Endothelial cell (in vitro differentiated cells): Measurements from ENCODE around the gene IRGC. TPM values are rescaled to one million over a fixed set of nuclear protein-coding genes. Genes with fewer than 3 reads are reported as not detected.
"Not testable (repeated sequence)": the region's sequence is repeated elsewhere in the genome, so short reads cannot be mapped to it uniquely, and the experiment has no call there.

Source experiments
- DNase-seq: peaks from one replicate; pipeline ENCODE4 v3.0.0; 2021; ENCODE audit warnings: low spot score
- H3K27ac Mint-ChIP-seq: one replicate; pipeline ENCODE4 v1.8.0; 2021; ENCODE audit warnings: mixed read lengths, inconsistent platforms; ENCODE audit not compliant: unreplicated experiment
- H3K27me3 Mint-ChIP-seq: one replicate; pipeline ENCODE4 v1.8.0; 2021; ENCODE audit warnings: mild to moderate bottlenecking, moderate library complexity, mixed read lengths, inconsistent platforms; ENCODE audit not compliant: unreplicated experiment
- H3K36me3 Mint-ChIP-seq: one replicate; pipeline ENCODE4 v1.8.0; 2021; ENCODE audit warnings: mild to moderate bottlenecking, low read depth, mixed read lengths, inconsistent platforms; ENCODE audit not compliant: unreplicated experiment
- H3K4me1 Mint-ChIP-seq: one replicate; pipeline ENCODE4 v1.8.0; 2021; ENCODE audit warnings: mild to moderate bottlenecking, mixed read lengths, inconsistent platforms; ENCODE audit not compliant: unreplicated experiment
- H3K4me3 Mint-ChIP-seq: one replicate; pipeline ENCODE4 v1.8.0; 2021; ENCODE audit warnings: mild to moderate bottlenecking, mixed read lengths, inconsistent platforms; ENCODE audit not compliant: unreplicated experiment
- H3K9me3 Mint-ChIP-seq: one replicate; pipeline ENCODE4 v1.8.0; 2021; ENCODE audit warnings: mixed read lengths, inconsistent platforms; ENCODE audit not compliant: unreplicated experiment
- CTCF ChIP-seq: fragments of 200-600 bp; sonication (generic); IDR thresholded peaks from one replicate; pipeline ENCODE4 v1.5.0; 2021; ENCODE audit warnings: antibody characterized with exemption; ENCODE audit not compliant: unreplicated experiment
- total RNA-seq: library from RNA; stranded (reverse); fragmentation: NEBNext Ultra II Directional; extraction: Animal tissue kit (Norgen Biotek cat#: 25700); gene quantifications from one replicate; pipeline ENCODE4 v1.2.1, GENCODE V29; 2021; ENCODE audit not compliant: unreplicated experiment

The IRGC gene
- total RNA-seq, 1 donor from 2014 or later = not detected

- TF ChIP-seq CTCF = no peak
- Mint-ChIP-seq H3K27ac (no peak overlapping the region), H3K27me3 (peaks cover 6% of the 10 kb centered on the region), H3K4me3 (no peak overlapping the region), H3K4me1 (peaks cover 13% of the 10 kb centered on the region), H3K36me3 (no peaks in the 10 kb centered on the region), H3K9me3 (no peaks in the 10 kb centered on the region)
- DNase-seq = no peak
Observed at GRCh38 chr19:43675906-43676305, 40.0 kb upstream of the IRGC start.

GRCh38 chr19:43678512-43679261, 37.2 kb upstream of the IRGC start:
- TF ChIP-seq CTCF = no peak
- Mint-ChIP-seq H3K36me3 (no peaks in the 10 kb centered on the region), H3K9me3 (no peaks in the 10 kb centered on the region), H3K27me3 (peaks cover 5% of the 10 kb centered on the region), H3K27ac (no peak overlapping the region), H3K4me3 (no peak overlapping the region), H3K4me1 (peaks cover 6% of the 10 kb centered on the region)
- no peak for DNase-seq

GRCh38 chr19:43681821-43682220, 34.1 kb upstream of the IRGC start:
- no peaks in the 10 kb centered on the region for H3K9me3 Mint-ChIP-seq
- no peak overlapping the region for H3K27ac Mint-ChIP-seq
- H3K27me3 Mint-ChIP-seq = peaks cover 1% of the 10 kb centered on the region
- no peak overlapping the region for H3K4me3 Mint-ChIP-seq
- DNase-seq = no peak
- H3K4me1 Mint-ChIP-seq = no peaks in the 10 kb centered on the region
- no peak for TF ChIP-seq CTCF
- no peaks in the 10 kb centered on the region for H3K36me3 Mint-ChIP-seq

GRCh38 chr19:43682269-43682668, 33.6 kb upstream of the IRGC start:
- not testable (repeated sequence) for H3K4me3 Mint-ChIP-seq, H3K27ac Mint-ChIP-seq, DNase-seq, H3K36me3 Mint-ChIP-seq, H3K27me3 Mint-ChIP-seq, H3K4me1 Mint-ChIP-seq, H3K9me3 Mint-ChIP-seq

GRCh38 chr19:43682824-43683661, 32.8 kb upstream of the IRGC start:
- TF ChIP-seq CTCF = no peak
- no peak for DNase-seq
- H3K27ac Mint-ChIP-seq = no peak overlapping the region
- H3K36me3 Mint-ChIP-seq = no peaks in the 10 kb centered on the region
- H3K9me3 Mint-ChIP-seq = no peaks in the 10 kb centered on the region
- H3K27me3 Mint-ChIP-seq = peaks cover 5% of the 10 kb centered on the region
- H3K4me1 Mint-ChIP-seq = no peaks in the 10 kb centered on the region
- H3K4me3 Mint-ChIP-seq = no peak overlapping the region
